HEK293 (cell line): ENCODE data around the gene KRT78.

Experiments used
- CTCF ChIA-PET: fragments of 350-600 bp; formaldehyde crosslinking; extraction: SDS; loops from one replicate; lab custom pipeline; 2021; ENCODE audit warnings: antibody characterized with exemption; lab: Yijun Ruan, JAX
- POLR2A ChIA-PET: fragments of 300-600 bp; formaldehyde crosslinking; extraction: SDS; loops from one replicate; lab custom pipeline; 2020; ENCODE audit warnings: antibody characterized with exemption, inconsistent platforms; lab: Yijun Ruan, JAX
- H3K27ac ChIP-seq: fragments of 200-500 bp; sonication (Bioruptor generic); 2 replicates; pipeline ENCODE4 v1.5.1; 2014; ENCODE audit warnings: low read depth, low read length, control low read depth, inconsistent platforms; ENCODE audit errors: extremely low read depth
- H3K36me3 ChIP-seq, 2 experiments: fragments of 200-500 bp in 1 of 2; sonication (Bioruptor generic) in 1 of 2; 1 replicate in 1 of 2; 2 replicates in 1 of 2; pipeline ENCODE4 v1.5.1; 2014 to 2017; ENCODE audit warnings: inconsistent platforms in 2 of 2, low read length in 2 of 2; ENCODE audit not compliant: control insufficient read depth in 2 of 2, insufficient read depth in 1 of 2
- H3K4me1 ChIP-seq: fragments of 200-500 bp; sonication (Bioruptor generic); 2 replicates; pipeline ENCODE4 v1.5.1; 2014; ENCODE audit warnings: mild to moderate bottlenecking, low read length, inconsistent platforms; ENCODE audit not compliant: control insufficient read depth, insufficient read depth
- H3K4me3 ChIP-seq: 2 replicates; pipeline ENCODE4 v1.5.1; 2011; ENCODE audit warnings: low read depth, mild to moderate bottlenecking, control low read depth, low read length, moderate library complexity
- H3K9me3 ChIP-seq: fragments of 200-500 bp; sonication (Bioruptor generic); 2 replicates; pipeline ENCODE4 v1.5.1; 2014; ENCODE audit warnings: low read depth, low read length, inconsistent platforms; ENCODE audit not compliant: control insufficient read depth, insufficient read depth
- BCL11A ChIP-seq: fragments of 450-650 bp; formaldehyde crosslinking; IDR thresholded peaks from 2 replicates; pipeline ENCODE4 v1.5.1; 2016; ENCODE audit warnings: low read depth, missing biosample characterization, missing genetic modification characterization
- KLF8 ChIP-seq: fragments of 450-650 bp; formaldehyde crosslinking; IDR thresholded peaks from 2 replicates; pipeline ENCODE4 v1.5.1; 2016; ENCODE audit warnings: missing biosample characterization, missing genetic modification characterization
- KLF9 ChIP-seq: fragments of 450-650 bp; formaldehyde crosslinking; IDR thresholded peaks from 2 replicates; pipeline ENCODE4 v1.5.1; 2016; ENCODE audit warnings: missing biosample characterization, missing genetic modification characterization, low read depth
- MEIS1 ChIP-seq: sonication (generic); formaldehyde crosslinking; IDR thresholded peaks from 2 replicates; pipeline ENCODE4 v1.8.1; 2022; ENCODE audit warnings: missing genetic modification reagents, mild to moderate bottlenecking, borderline replicate concordance
- ZBTB17 ChIP-seq: fragments of 450-650 bp; formaldehyde crosslinking; IDR thresholded peaks from 2 replicates; pipeline ENCODE4 v1.5.1; 2016; ENCODE audit warnings: missing biosample characterization, missing genetic modification characterization
- ZBTB7A ChIP-seq: fragments of 450-650 bp; formaldehyde crosslinking; IDR thresholded peaks from 2 replicates; pipeline ENCODE4 v1.5.1; 2016; ENCODE audit warnings: low read depth, missing biosample characterization, missing genetic modification characterization
- ZBTB8A ChIP-seq: fragments of 450-650 bp; formaldehyde crosslinking; IDR thresholded peaks from 2 replicates; pipeline ENCODE4 v1.5.1; 2016; ENCODE audit warnings: missing biosample characterization, missing genetic modification characterization
- ZNF140 ChIP-seq: fragments of 450-650 bp; formaldehyde crosslinking; IDR thresholded peaks from 2 replicates; pipeline ENCODE4 v1.5.1; 2016; ENCODE audit warnings: missing biosample characterization, missing genetic modification characterization
- ZNF2 ChIP-seq: fragments of 450-650 bp; formaldehyde crosslinking; IDR thresholded peaks from 2 replicates; pipeline ENCODE4 v1.5.1; 2016; ENCODE audit warnings: missing biosample characterization, missing genetic modification characterization
- ZNF214 ChIP-seq: fragments of 450-650 bp; formaldehyde crosslinking; IDR thresholded peaks from 2 replicates; pipeline ENCODE4 v1.5.1; 2017; ENCODE audit warnings: missing biosample characterization, mild to moderate bottlenecking, missing genetic modification characterization, borderline replicate concordance
- ZNF560 ChIP-seq: fragments of 450-650 bp; formaldehyde crosslinking; IDR thresholded peaks from 2 replicates; pipeline ENCODE4 v1.5.1; 2017; ENCODE audit warnings: missing biosample characterization, missing genetic modification characterization, borderline replicate concordance
- ZNF629 ChIP-seq: fragments of 450-650 bp; formaldehyde crosslinking; IDR thresholded peaks from 2 replicates; pipeline ENCODE4 v1.5.1; 2017; ENCODE audit warnings: missing biosample characterization, missing genetic modification characterization
- ZNF658 ChIP-seq: fragments of 450-650 bp; formaldehyde crosslinking; IDR thresholded peaks from 2 replicates; pipeline ENCODE4; 2016; ENCODE audit warnings: missing biosample characterization, missing genetic modification characterization
- ZNF664 ChIP-seq: fragments of 450-650 bp; formaldehyde crosslinking; IDR thresholded peaks from 2 replicates; pipeline ENCODE4 v1.5.1; 2016; ENCODE audit warnings: missing biosample characterization, missing genetic modification characterization
- ZNF701 ChIP-seq: fragments of 450-650 bp; formaldehyde crosslinking; IDR thresholded peaks from 2 replicates; pipeline ENCODE4 v1.5.1; 2016; ENCODE audit warnings: missing biosample characterization, missing genetic modification characterization
- TF ChIP-seq, protein P1 (sequence below): fragments of 450-650 bp; IDR thresholded peaks from 2 replicates; pipeline ENCODE4 v1.5.1; 2018; ENCODE audit warnings: missing biosample characterization, mild to moderate bottlenecking, missing genetic modification characterization
- TF ChIP-seq, protein P2 (sequence below): fragments of 450-650 bp; formaldehyde crosslinking; IDR thresholded peaks from 2 replicates; pipeline ENCODE4 v1.5.1; 2016; ENCODE audit warnings: missing biosample characterization, missing genetic modification characterization
- TF ChIP-seq, protein P3 (sequence below): fragments of 450-650 bp; formaldehyde crosslinking; IDR thresholded peaks from 2 replicates; pipeline ENCODE4 v1.5.1; 2017; ENCODE audit warnings: missing biosample characterization, missing genetic modification characterization
- TF ChIP-seq, protein P4 (sequence below): fragments of 450-650 bp; formaldehyde crosslinking; IDR thresholded peaks from 2 replicates; pipeline ENCODE4 v1.5.1; 2017; ENCODE audit warnings: missing biosample characterization, missing genetic modification characterization
- TF ChIP-seq, protein P5 (sequence below): fragments of 450-650 bp; formaldehyde crosslinking; IDR thresholded peaks from 2 replicates; pipeline ENCODE4 v1.5.1; 2016; ENCODE audit warnings: missing biosample characterization, missing genetic modification characterization

KRT78 gene

DNA sequence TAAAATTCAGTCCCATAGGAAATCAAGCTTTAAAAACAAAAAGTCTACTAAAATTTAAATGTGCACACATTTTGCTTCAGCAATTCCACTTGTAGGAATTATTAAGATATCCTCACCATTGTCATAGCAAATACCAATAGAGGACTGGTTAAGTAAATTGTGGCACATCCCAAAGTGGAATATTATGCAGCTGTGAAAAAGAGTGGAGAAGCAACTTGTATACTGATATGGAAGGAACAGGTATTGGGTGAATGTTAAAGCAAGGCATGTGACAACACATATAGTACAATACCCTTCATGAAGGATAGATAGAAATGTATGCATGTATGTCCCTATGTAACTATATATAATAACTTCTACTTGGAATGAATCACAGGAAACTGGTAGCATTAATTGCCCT, 44.2 kb upstream of the KRT78 start (continued):
- TF ChIP-seq, protein P1, sequence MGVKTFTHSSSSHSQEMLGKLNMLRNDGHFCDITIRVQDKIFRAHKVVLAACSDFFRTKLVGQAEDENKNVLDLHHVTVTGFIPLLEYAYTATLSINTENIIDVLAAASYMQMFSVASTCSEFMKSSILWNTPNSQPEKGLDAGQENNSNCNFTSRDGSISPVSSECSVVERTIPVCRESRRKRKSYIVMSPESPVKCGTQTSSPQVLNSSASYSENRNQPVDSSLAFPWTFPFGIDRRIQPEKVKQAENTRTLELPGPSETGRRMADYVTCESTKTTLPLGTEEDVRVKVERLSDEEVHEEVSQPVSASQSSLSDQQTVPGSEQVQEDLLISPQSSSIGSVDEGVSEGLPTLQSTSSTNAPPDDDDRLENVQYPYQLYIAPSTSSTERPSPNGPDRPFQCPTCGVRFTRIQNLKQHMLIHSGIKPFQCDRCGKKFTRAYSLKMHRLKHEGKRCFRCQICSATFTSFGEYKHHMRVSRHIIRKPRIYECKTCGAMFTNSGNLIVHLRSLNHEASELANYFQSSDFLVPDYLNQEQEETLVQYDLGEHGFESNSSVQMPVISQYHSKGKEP (tag by site-specific recombination), result no peak
- TF ChIP-seq ZNF140 (tag by site-specific recombination), result no peak
- no peak for TF ChIP-seq ZNF664 (tag by site-specific recombination)
- TF ChIP-seq ZBTB8A (tag by site-specific recombination), result no peak
- no peak for TF ChIP-seq KLF9 (tag by site-specific recombination)
- TF ChIP-seq BCL11A, result no peak
- TF ChIP-seq, protein P2, sequence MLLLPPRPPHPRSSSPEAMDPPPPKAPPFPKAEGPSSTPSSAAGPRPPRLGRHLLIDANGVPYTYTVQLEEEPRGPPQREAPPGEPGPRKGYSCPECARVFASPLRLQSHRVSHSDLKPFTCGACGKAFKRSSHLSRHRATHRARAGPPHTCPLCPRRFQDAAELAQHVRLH, result peak; percentile 81

DNA sequence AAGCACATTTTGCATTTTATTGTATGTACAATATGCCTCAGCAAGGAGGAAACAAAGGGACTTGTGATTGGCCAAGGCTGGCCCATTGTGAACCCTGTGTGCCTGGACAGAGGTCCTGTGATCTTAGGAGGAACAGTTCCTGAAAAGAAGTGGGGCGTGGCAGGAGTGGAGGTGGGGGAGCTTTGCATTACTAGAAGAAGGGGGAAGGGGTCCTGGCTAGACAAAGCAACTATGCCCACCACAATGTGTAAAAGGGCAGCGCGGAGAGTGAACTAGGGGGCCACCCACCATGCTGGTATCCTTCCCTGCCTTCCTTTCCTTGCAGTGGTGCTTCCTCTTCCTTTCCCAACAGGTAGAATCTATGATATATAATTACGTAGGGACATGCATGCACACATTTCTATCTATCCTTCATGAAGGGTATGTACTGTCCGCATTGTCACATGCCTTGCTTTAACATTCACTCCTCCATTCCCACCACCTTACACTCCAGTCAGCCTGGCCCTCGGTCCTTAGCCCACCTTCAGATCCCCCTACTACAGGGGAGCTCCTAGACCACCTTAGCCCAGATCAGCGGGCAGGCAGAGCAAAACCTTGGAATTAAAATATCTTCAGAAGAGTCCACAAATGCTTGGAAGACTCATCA, 43.5 kb upstream of the KRT78 start:
- Histone ChIP-seq H3K9me3 (no peaks in the 10 kb centered on the region), H3K4me3 (no peak overlapping the region), H3K36me3 (peaks cover 0 to 15% of the 10 kb centered on the region in 2 experiments; a peak in 1 of 3 replicates), H3K4me1 (peaks cover 15% of the 10 kb centered on the region), H3K27ac (no peak overlapping the region)
- ChIA-PET CTCF (interaction anchor here (0.6 to 20.1 kb wide), 4 partner anchors 11 to 579 kb away, joined by 4 to 316 read pairs (median 132); no protein-coding TSS in a partner anchor), POLR2A (interaction anchor here (5.3 kb wide), 1 partner anchor 12 kb away, joined by 57 read pairs; the partner anchor contains the start of gene KRT8)
- TF ChIP-seq, protein P3, sequence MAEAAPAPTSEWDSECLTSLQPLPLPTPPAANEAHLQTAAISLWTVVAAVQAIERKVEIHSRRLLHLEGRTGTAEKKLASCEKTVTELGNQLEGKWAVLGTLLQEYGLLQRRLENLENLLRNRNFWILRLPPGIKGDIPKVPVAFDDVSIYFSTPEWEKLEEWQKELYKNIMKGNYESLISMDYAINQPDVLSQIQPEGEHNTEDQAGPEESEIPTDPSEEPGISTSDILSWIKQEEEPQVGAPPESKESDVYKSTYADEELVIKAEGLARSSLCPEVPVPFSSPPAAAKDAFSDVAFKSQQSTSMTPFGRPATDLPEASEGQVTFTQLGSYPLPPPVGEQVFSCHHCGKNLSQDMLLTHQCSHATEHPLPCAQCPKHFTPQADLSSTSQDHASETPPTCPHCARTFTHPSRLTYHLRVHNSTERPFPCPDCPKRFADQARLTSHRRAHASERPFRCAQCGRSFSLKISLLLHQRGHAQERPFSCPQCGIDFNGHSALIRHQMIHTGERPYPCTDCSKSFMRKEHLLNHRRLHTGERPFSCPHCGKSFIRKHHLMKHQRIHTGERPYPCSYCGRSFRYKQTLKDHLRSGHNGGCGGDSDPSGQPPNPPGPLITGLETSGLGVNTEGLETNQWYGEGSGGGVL (tag by site-specific recombination), result no peak
- TF ChIP-seq ZNF214 (no peak), ZNF658 (tag by site-specific recombination) (no peak), ZNF2 (tag by site-specific recombination) (no peak), MEIS1 (CRISPR knock-in tag) (no peak), ZNF560 (tag by site-specific recombination) (no peak), ZNF629 (no peak), ZNF701 (tag by site-specific recombination) (no peak), ZBTB7A (tag by site-specific recombination) (no peak), ZBTB17 (tag by site-specific recombination) (no peak), KLF8 (tag by site-specific recombination) (no peak)
- TF ChIP-seq, protein P4, sequence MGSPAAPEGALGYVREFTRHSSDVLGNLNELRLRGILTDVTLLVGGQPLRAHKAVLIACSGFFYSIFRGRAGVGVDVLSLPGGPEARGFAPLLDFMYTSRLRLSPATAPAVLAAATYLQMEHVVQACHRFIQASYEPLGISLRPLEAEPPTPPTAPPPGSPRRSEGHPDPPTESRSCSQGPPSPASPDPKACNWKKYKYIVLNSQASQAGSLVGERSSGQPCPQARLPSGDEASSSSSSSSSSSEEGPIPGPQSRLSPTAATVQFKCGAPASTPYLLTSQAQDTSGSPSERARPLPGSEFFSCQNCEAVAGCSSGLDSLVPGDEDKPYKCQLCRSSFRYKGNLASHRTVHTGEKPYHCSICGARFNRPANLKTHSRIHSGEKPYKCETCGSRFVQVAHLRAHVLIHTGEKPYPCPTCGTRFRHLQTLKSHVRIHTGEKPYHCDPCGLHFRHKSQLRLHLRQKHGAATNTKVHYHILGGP (tag by site-specific recombination), result no peak
- TF ChIP-seq, protein P5, sequence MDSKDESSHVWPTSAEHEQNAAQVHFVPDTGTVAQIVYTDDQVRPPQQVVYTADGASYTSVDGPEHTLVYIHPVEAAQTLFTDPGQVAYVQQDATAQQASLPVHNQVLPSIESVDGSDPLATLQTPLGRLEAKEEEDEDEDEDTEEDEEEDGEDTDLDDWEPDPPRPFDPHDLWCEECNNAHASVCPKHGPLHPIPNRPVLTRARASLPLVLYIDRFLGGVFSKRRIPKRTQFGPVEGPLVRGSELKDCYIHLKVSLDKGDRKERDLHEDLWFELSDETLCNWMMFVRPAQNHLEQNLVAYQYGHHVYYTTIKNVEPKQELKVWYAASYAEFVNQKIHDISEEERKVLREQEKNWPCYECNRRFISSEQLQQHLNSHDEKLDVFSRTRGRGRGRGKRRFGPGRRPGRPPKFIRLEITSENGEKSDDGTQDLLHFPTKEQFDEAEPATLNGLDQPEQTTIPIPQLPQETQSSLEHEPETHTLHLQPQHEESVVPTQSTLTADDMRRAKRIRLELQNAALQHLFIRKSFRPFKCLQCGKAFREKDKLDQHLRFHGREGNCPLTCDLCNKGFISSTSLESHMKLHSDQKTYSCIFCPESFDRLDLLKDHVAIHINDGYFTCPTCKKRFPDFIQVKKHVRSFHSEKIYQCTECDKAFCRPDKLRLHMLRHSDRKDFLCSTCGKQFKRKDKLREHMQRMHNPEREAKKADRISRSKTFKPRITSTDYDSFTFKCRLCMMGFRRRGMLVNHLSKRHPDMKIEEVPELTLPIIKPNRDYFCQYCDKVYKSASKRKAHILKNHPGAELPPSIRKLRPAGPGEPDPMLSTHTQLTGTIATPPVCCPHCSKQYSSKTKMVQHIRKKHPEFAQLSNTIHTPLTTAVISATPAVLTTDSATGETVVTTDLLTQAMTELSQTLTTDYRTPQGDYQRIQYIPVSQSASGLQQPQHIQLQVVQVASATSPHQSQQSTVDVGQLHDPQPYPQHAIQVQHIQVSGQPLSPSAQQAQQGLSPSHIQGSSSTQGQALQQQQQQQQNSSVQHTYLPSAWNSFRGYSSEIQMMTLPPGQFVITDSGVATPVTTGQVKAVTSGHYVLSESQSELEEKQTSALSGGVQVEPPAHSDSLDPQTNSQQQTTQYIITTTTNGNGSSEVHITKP (tag by site-specific recombination), result no peak
